ENCODE results near the gene NEMP1.
"Not testable (repeated sequence)": the region's sequence is repeated elsewhere in the genome, so short reads cannot be mapped to it uniquely, and the experiment has no call there.

Gene NEMP1

GRCh38 chr12:57025196-57025595 is 53.4 kb downstream of the NEMP1 start:
- no peak for DNase-seq

DNA sequence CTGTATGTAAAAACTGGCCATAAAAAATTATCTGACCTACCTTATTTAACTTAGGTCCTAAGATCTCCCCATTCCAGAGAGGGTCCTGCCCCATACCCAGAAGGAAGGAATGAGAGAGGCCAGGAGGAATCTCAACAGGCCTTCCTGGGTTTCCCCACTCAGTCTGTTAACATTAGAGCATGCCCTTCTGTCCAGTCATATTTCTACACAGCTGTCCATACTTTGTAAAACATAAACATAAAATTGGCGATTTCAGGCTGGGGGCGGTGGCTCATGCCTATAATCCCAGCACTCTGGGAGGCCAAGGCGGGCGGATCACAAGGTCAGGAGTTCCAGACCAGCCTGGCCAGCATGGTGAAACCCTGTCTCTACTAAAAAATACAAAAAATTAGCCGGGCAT is 56.3 kb downstream of the NEMP1 start:
- DNase-seq = not testable (repeated sequence)

DNA sequence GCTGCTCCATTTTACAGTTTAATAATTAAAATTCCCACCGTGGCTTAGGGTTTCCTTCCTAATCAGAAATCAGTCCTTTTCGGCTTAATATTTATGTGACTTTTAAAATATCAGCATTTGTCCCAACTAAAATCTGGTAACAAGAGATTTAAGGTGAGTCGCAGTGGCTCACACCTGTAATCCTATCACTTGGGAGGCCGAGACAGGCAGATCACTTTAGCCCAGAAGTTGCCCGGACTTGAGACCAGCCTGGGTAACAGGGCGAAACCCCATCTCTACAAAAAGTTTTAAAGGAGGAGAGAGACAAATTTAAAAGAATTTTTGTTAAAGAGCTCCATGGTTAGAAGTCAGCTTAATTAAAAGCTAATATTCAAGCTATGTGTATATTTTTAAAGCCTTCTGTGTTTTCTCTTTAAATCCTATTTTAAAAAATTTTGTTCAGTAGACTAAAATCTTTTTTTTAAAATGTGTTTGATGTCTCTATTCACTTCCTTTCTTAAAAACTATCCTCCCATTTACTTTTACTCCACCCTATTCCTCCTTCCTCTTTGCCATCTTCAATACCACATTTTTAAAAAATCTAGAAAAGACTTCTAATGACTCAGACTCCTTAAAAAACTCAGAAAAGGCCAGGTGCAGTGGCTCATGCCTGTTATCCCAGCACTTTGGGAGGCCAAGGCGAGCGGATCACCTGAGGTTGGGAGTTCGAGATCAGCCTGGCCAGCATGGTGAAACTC is 58.4 kb downstream of the NEMP1 start:
- DNase-seq = no peak

GRCh38 chr12:57018906-57019305 is 59.7 kb downstream of the NEMP1 start:
- DNase-seq = no peak

- DNase-seq = not testable (repeated sequence)
Measured at GRCh38 chr12:57018353-57018752, 60.2 kb downstream of the NEMP1 start.

- DNase-seq = no peak
Measured at GRCh38 chr12:57016348-57016747, 62.2 kb downstream of the NEMP1 start, which contains the start of gene TAC3. TSS of gene TAC3 (minus strand) at chr12:57016529. CDS start at chr12:57015797, 732 bp downstream.

DNA sequence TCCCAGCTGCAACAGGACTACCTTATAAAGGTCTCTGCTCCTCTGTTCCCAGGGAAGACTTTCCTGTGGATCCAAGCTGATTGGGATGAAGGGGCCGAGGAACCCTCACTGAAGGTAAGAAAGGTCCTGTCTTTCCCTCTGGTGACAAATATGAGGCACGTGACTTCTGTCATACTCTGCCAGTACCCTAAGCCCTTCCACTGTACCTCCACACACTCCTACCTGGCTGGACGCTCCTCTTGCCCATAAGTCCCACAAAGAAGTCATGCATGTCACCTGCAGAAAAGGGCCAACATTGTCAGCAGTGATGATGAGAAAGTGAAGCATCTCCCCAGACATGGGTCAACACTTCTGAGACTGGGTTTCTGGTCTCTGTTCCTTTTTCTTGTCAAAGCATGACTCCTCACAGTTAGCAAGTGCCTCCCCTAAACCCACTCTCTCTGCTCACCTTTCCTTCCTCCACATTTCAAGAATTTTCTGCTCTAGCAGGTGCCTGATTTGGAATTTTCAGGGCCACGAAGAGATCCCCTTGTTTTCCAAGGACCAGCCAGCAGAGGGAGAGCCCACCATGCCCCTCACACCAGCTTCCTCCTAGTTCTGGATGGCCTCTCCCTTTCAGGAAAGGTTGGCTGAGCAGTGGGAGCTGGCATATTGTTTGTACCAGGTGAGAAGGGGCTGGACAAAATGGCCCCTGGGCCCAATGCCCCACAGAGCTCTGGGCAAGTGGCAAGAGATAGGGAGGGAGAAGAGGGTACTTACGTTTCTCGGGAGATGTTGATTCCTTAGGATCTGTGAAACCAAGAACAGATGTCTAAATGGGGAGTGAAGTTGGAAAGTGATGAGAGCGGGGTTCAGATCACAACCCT is 65.8 kb downstream of the NEMP1 start:
- no peak for DNase-seq

DNA sequence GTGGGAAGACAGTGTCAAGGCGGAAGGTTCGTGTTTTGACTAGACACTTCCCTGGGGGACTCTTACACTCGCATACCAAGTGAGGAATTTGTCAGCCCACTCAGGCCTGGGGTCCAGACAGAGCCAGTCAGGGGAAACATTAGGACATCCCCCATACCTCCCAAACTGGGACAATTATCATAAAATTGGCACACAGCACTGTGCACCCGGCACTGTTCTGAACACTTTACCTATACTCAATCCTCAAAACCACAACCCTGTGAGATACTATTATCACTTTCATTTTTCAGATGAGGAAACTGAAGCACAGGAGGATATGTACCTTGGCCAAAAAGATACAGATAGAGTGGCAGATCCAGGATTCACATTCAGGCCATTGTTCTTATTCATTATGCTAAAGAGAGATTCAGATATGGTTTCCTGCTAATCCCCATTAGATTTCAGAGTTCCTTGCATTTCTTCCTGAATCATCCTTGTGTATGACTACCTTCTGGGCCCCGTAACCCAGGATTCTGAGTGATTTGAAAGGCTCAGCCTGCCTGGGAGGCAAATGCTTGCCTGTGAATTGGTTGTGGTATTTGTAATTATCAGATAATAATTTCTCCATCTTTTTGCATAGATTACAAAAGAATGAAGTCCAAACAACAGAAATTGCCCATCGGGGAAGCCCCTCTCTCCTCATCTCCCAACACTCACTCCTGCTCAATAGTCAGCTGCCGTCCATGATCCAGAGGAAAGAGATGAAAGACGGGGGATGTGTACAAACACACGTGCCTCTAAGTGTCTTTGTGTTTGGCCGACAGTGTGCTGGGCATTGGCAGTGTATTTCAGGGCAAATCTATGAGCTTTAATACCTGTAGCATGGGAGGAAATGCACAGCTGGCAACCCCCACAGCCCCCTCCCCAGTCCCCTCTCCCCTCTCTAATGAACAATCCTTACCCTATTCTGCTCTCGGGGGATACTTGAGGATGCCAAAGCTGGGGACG is 66.9 kb downstream of the NEMP1 start:
- no peak for DNase-seq

DNA sequence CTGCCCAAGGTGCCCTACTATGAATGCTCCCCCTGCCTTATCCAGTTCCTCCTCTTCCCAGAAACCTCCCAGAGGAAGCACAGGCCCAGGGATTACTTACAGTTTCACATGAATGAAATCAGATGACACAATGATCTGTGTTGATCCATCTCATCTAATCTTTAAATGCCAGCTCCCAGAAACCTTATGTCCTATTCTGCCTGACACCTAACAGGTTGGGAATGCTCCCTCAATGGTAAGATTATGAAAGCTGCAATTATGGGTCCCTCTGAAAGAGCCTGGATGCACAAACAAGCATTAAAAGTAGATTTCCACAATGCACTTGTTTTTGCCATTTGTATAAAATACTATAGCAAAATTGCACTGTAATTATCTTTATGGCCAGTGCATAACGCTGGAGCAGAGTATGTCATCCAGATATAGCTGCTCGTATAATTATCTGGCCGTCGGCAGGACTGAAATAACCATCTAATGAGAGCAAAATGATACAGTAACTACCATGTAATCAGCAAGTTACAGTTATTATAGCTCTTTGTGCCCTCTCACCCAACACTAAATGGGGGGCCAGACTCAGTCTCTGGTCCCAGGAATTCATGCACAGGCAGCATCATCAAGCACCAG is 67.9 kb downstream of the NEMP1 start:
- no peak for DNase-seq

GRCh38 chr12:57009949-57010626 is 68.5 kb downstream of the NEMP1 start:
- no peak for DNase-seq

- DNase-seq = peak; percentile 86
Measured at GRCh38 chr12:57008178-57008577, 70.4 kb downstream of the NEMP1 start.

GRCh38 chr12:57006809-57007475 is 71.6 kb downstream of the NEMP1 start:
- no peak for DNase-seq

GRCh38 chr12:57005980-57006808 is 72.4 kb downstream of the NEMP1 start, which contains the start of gene ZBTB39:
TSS of gene ZBTB39 (minus strand) at chr12:57006546. CDS start at chr12:57004917, 1,629 bp downstream.
- DNase-seq = no peak

Data from NCI-H1694 treated with DMSO at 0.1 percent for 48 hours (cell line).